Measurements from ENCODE around the gene NCK1. TPM values are rescaled to one million over a fixed set of nuclear protein-coding genes. Genes with fewer than 3 reads are reported as not detected.

The NCK1 gene
- total and polyA plus RNA-seq, 10 of the 15 experiments (the other 5 are each of a cell fraction or from before 2014, with no cell fraction given) = 15.6 to 33.4 (median 25.0) TPM

GRCh38 chr3:136939489-136939888, 77.5 kb downstream of the NCK1 start:
- in situ Hi-C loops (cut with MboI) (no loop called here), intact Hi-C loops (cut with micrococcal nuclease; ENCODE audit: unreplicated experiment) (no loop called here)
- Histone ChIP-seq H3K4me3 (no peak overlapping the region), H3K27ac (ENCODE audit: control insufficient read depth, insufficient read depth) (no peak overlapping the region), H3K27me3 (replicated peaks in 1 of 2; ENCODE audit: control insufficient read depth in 2 of 2, insufficient read depth in 2 of 2, low read length in 1 of 2) (no peaks in the 10 kb centered on the region), H2AFZ (ENCODE audit: control insufficient read depth, low read depth, low read length) (no peak overlapping the region), H4K20me1 (ENCODE audit: control insufficient read depth, insufficient read depth) (no peaks in the 10 kb centered on the region), H3K79me2 (ENCODE audit: control insufficient read depth, insufficient read depth, low read length) (peaks cover 46% of the 10 kb centered on the region), H3K4me2 (ENCODE audit: control insufficient read depth, insufficient read depth) (peak overlapping the region; percentile 10; the same call in 1 of the 2 replicates), H3K4me1 (ENCODE audit: control insufficient read depth, insufficient read depth, low read length) (peaks cover 12% of the 10 kb centered on the region), H3K9me3 (replicated peaks; ENCODE audit: control insufficient read depth, insufficient read depth, low read length) (peaks cover 5% of the 10 kb centered on the region), H3K9ac (ENCODE audit: control insufficient read depth, insufficient read depth, low read length) (no peak overlapping the region), H3K36me3 (ENCODE audit: control insufficient read depth in 2 of 2, insufficient read depth in 2 of 2, low read length in 1 of 2) (peaks cover 0 to 2% of the 10 kb centered on the region in 2 experiments; a peak in 2 of 4 replicates)
- POLR2A ChIA-PET = interaction anchor here (0.9 to 2.1 kb wide), 2 partner anchors 8 to 77 kb away, joined by 3 to 7 read pairs; partner anchors contain the start of gene NCK1
- ATAC-seq (peak; percentile 84), FAIRE-seq (no peak), DNase-seq (ENCODE audit: low read depth, low spot score) (no peak)
- SMC1A ChIA-PET (ENCODE audit: uncharacterized antibody, unreplicated experiment) = interaction anchor here (0.6 to 2.2 kb wide), 17 partner anchors 8 to 187 kb away, joined by 3 to 9 read pairs (median 4); partner anchors contain the start of genes NCK1 and STAG1
- 0% methylated on average over 1 of the region's 1 CpG for WGBS (ENCODE audit: insufficient coverage, insufficient replicate concordance, low lambda C conversion rate, missing lambda C conversion rate)
- no peak for TF ChIP-seq CHD2 (IDR thresholded peaks at IDR 0.05; ENCODE audit: borderline replicate concordance, low read depth, low read length)
- TF ChIP-seq CTCF (IDR thresholded peaks at IDR 0.05 in 2 of 3, conservative IDR thresholded peaks at IDR 0.05 in 1 of 3; ENCODE audit: control insufficient read depth in 2 of 3, extremely low read depth in 1 of 3, insufficient read depth in 1 of 3, low read depth in 3 of 3, low read length in 3 of 3) = 0 out of 6 replicates have a peak, but pooled peaks of 1 of the 3 experiments have one; percentile 2
- RAD21 ChIA-PET (ENCODE audit: unreplicated experiment) = interaction anchor here (1.0 to 2.1 kb wide), 7 partner anchors 9 to 548 kb away, joined by 3 to 13 read pairs (median 5); partner anchors contain the start of genes NCK1 and STAG1
- CTCF ChIA-PET = interaction anchor here (0.6 to 2.5 kb wide), 8 partner anchors 8 to 95 kb away, joined by 3 to 16 read pairs (median 3); partner anchors contain the start of gene NCK1
- BruUV-seq (replicated peaks) = no TSS peak

GRCh38 chr3:136942803-136943202, 80.8 kb downstream of the NCK1 start:
- Histone ChIP-seq H3K27me3 (replicated peaks in 1 of 2; ENCODE audit: control insufficient read depth in 2 of 2, insufficient read depth in 2 of 2, low read length in 1 of 2) (no peaks in the 10 kb centered on the region), H3K27ac (ENCODE audit: control insufficient read depth, insufficient read depth) (no peak overlapping the region), H3K9me3 (replicated peaks; ENCODE audit: control insufficient read depth, insufficient read depth, low read length) (no peaks in the 10 kb centered on the region; the same call in 2 of the 3 replicates), H4K20me1 (ENCODE audit: control insufficient read depth, insufficient read depth) (no peaks in the 10 kb centered on the region), H3K4me3 (no peak overlapping the region), H3K36me3 (ENCODE audit: control insufficient read depth in 2 of 2, insufficient read depth in 2 of 2, low read length in 1 of 2) (peaks cover 0 to 4% of the 10 kb centered on the region in 2 experiments; a peak in 2 of 4 replicates), H3K4me1 (ENCODE audit: control insufficient read depth, insufficient read depth, low read length) (peaks cover 12% of the 10 kb centered on the region), H2AFZ (ENCODE audit: control insufficient read depth, low read depth, low read length) (no peak overlapping the region), H3K79me2 (ENCODE audit: control insufficient read depth, insufficient read depth, low read length) (peaks cover 28% of the 10 kb centered on the region), H3K4me2 (ENCODE audit: control insufficient read depth, insufficient read depth) (no peak overlapping the region), H3K9ac (ENCODE audit: control insufficient read depth, insufficient read depth, low read length) (no peak overlapping the region)
- 95% methylated on average over 1 of the region's 1 CpG for WGBS (ENCODE audit: insufficient coverage, insufficient replicate concordance, low lambda C conversion rate, missing lambda C conversion rate)
- CTCF ChIA-PET = interaction anchor here (0.9 to 1.5 kb wide), 4 partner anchors 8 to 190 kb away, joined by 3 to 4 read pairs (median 3); partner anchors contain the start of gene STAG1
- RAD21 ChIA-PET (ENCODE audit: unreplicated experiment) = interaction anchor here (1.3 kb wide), 2 partner anchors 15 to 190 kb away, joined by 3 read pairs; partner anchors contain the start of gene STAG1
- SMC1A ChIA-PET (ENCODE audit: uncharacterized antibody, unreplicated experiment) = interaction anchor here (0.9 to 2.1 kb wide), 4 partner anchors 9 to 104 kb away, joined by 3 to 6 read pairs (median 4); no protein-coding TSS in a partner anchor
- in situ Hi-C loops (cut with MboI) = no loop called here
- ATAC-seq = no peak
- FAIRE-seq = no peak
- POLR2A ChIA-PET = interaction anchor here (0.6 to 1.2 kb wide), 2 partner anchors 81 to 264 kb away, joined by 3 to 6 read pairs; partner anchors contain the start of gene NCK1
- intact Hi-C loops (cut with micrococcal nuclease; ENCODE audit: unreplicated experiment) = no loop called here
- DNase-seq (ENCODE audit: low read depth, low spot score) = no peak
- TF ChIP-seq SUZ12 (IDR thresholded peaks at IDR 0.05; ENCODE audit: unreplicated experiment) (no peak), RUNX3 (IDR thresholded peaks at IDR 0.05; ENCODE audit: low read length) (no peak), PRDM15 (CRISPR knock-in tag; IDR thresholded peaks at IDR 0.05) (no peak), ZNF274 (IDR thresholded peaks at IDR 0.05; ENCODE audit: insufficient read depth, insufficient read length) (no peak), PKNOX1 (IDR thresholded peaks at IDR 0.05) (no peak)
- no TSS peak for BruUV-seq (replicated peaks)

Measured in GM12878 (cell line).